HEK293 (cell line): ENCODE results near the gene AMN.

Source experiments
- CTCF ChIP-seq: fragments of 450-650 bp; formaldehyde crosslinking; IDR thresholded peaks from 2 replicates; pipeline ENCODE4 v1.5.1; 2016; ENCODE audit warnings: missing biosample characterization, missing genetic modification characterization
- KLF10 ChIP-seq: fragments of 450-650 bp; IDR thresholded peaks from 2 replicates; pipeline ENCODE4 v1.5.1; 2018; ENCODE audit warnings: missing biosample characterization, mild to moderate bottlenecking, missing genetic modification characterization
- YY1 ChIP-seq: fragments of 450-650 bp; formaldehyde crosslinking; IDR thresholded peaks from 2 replicates; pipeline ENCODE4 v1.5.1; 2018; ENCODE audit warnings: missing biosample characterization, missing genetic modification characterization
- ZNF24 ChIP-seq: fragments of 450-650 bp; formaldehyde crosslinking; IDR thresholded peaks from 2 replicates; pipeline ENCODE4 v1.5.1; 2016; ENCODE audit warnings: missing biosample characterization, missing genetic modification characterization
- ZNF596 ChIP-seq: fragments of 450-650 bp; IDR thresholded peaks from 2 replicates; pipeline ENCODE4 v1.5.0; 2018; ENCODE audit warnings: missing biosample characterization, mild to moderate bottlenecking, missing genetic modification characterization, moderate library complexity
- ZNF610 ChIP-seq: fragments of 450-650 bp; formaldehyde crosslinking; IDR thresholded peaks from 2 replicates; pipeline ENCODE4 v1.5.1; 2016; ENCODE audit warnings: missing biosample characterization, missing genetic modification characterization, borderline replicate concordance
- ZNF639 ChIP-seq: fragments of 450-650 bp; formaldehyde crosslinking; IDR thresholded peaks from 2 replicates; pipeline ENCODE4 v1.5.1; 2016; ENCODE audit warnings: missing biosample characterization, missing genetic modification characterization
- ZNF660 ChIP-seq: fragments of 450-650 bp; IDR thresholded peaks from 2 replicates; pipeline ENCODE4 v1.5.1; 2018; ENCODE audit warnings: missing biosample characterization, mild to moderate bottlenecking, missing genetic modification characterization

GRCh38 chr14:102915292-102916110 lies 7.0 kb upstream of the AMN start:
- TF ChIP-seq KLF10 (no peak), CTCF (tag by site-specific recombination) (no peak), ZNF596 (tag by site-specific recombination) (no peak), YY1 (tag by site-specific recombination) (no peak), ZNF639 (tag by site-specific recombination) (no peak), ZNF660 (no peak), ZNF24 (tag by site-specific recombination) (no peak), ZNF610 (tag by site-specific recombination) (no peak)
